Cortex of kidney (tissue), 1 donor: ENCODE results near the gene RELN.
"Not testable (repeated sequence)": the region's sequence is repeated elsewhere in the genome, so short reads cannot be mapped to it uniquely, and the experiment has no call there.

Source experiments
- DNase-seq: peaks from one replicate; lab custom pipeline; 2025; lab: John Stamatoyannopoulos, UW

The RELN gene

GRCh38 chr7:103989200-103989784, at the start of gene RELN:
Gene RELN (minus strand): TSS chr7:103989658. CDS start chr7:103989356, 302 bp downstream.
- no peak for DNase-seq

- DNase-seq, result no peak
Observed at GRCh38 chr7:104038136-104038535, 48.7 kb upstream of the RELN start.

GRCh38 chr7:104036889-104037288, 47.4 kb upstream of the RELN start:
- DNase-seq, result not testable (repeated sequence)

- no peak for DNase-seq
Observed at GRCh38 chr7:104035351-104035750, 45.9 kb upstream of the RELN start.

GRCh38 chr7:104034679-104035078, 45.2 kb upstream of the RELN start:
- no peak for DNase-seq

- DNase-seq, result no peak
Observed at GRCh38 chr7:104033837-104034236, 44.4 kb upstream of the RELN start.

- no peak for DNase-seq
Observed at GRCh38 chr7:104032486-104032885, 43.0 kb upstream of the RELN start.

GRCh38 chr7:104029765-104030164, 40.3 kb upstream of the RELN start:
- no peak for DNase-seq

GRCh38 chr7:104024632-104025031, 35.2 kb upstream of the RELN start:
- no peak for DNase-seq

GRCh38 chr7:104023100-104023499, 33.6 kb upstream of the RELN start:
- no peak for DNase-seq

GRCh38 chr7:104018425-104018824, 29.0 kb upstream of the RELN start:
- no peak for DNase-seq

- no peak for DNase-seq
Observed at GRCh38 chr7:104017001-104017400, 27.5 kb upstream of the RELN start.

GRCh38 chr7:104012835-104013234, 23.4 kb upstream of the RELN start:
- DNase-seq, result no peak

GRCh38 chr7:104011829-104012228, 22.4 kb upstream of the RELN start:
- no peak for DNase-seq

GRCh38 chr7:104010052-104010909, 20.8 kb upstream of the RELN start:
- no peak for DNase-seq

- DNase-seq, result no peak
Observed at GRCh38 chr7:104008107-104008506, 18.6 kb upstream of the RELN start.

GRCh38 chr7:104007614-104008013, 18.2 kb upstream of the RELN start:
- no peak for DNase-seq

GRCh38 chr7:104005197-104005596, 15.7 kb upstream of the RELN start:
- DNase-seq, result no peak

GRCh38 chr7:103996639-103997038, 7.2 kb upstream of the RELN start:
- DNase-seq, result no peak

GRCh38 chr7:103996017-103996551, 6.6 kb upstream of the RELN start:
- no peak for DNase-seq

- no peak for DNase-seq
Observed at GRCh38 chr7:103995554-103995953, 6.1 kb upstream of the RELN start.

- no peak for DNase-seq
Observed at GRCh38 chr7:103993551-103993950, 4.1 kb upstream of the RELN start.

GRCh38 chr7:103991406-103991805, 1.9 kb upstream of the RELN start:
- DNase-seq, result no peak
